ENCODE data around the gene TRERF1.
"Not testable (repeated sequence)": the region's sequence is repeated elsewhere in the genome, so short reads cannot be mapped to it uniquely, and the experiment has no call there.

TRERF1 gene

DNA sequence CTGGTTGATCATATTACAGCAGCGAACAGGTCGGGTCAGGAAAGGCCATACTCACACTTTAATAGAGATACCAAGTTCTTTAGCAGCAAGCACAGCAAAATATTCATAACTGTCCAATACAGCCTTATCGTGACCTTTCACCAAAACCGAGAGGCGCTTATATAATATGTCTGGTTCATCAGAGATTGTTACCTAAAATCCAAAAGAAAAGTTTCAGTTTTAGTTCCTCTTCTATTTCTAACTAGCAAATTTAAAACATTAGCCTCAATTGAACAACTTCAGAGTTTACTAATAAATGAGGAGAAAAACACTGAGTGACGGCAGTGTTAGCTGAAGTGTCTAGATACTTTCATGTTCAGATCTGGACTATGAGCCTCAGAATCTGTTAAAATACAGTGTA is 240.0 kb downstream of the TRERF1 start:
- Histone ChIP-seq H3F3A (ENCODE audit: insufficient read depth, low read length) (no peaks in the 10 kb centered on the region), H3K27me3 (replicated peaks; ENCODE audit: insufficient read depth, low read length) (no peaks in the 10 kb centered on the region), H3K36me3 (replicated peaks; ENCODE audit: insufficient read depth, low read length) (no peaks in the 10 kb centered on the region; the same call in none of the 2 replicates), H3K9ac (ENCODE audit: low read length) (no peak overlapping the region), H3K4me1 (ENCODE audit: low read length) (peaks cover 10% of the 10 kb centered on the region), H3K79me2 (ENCODE audit: low read length) (peaks cover 29% of the 10 kb centered on the region), H4K20me1 (ENCODE audit: insufficient read depth, low read length) (no peaks in the 10 kb centered on the region), H3K9me3 (replicated peaks; ENCODE audit: insufficient read depth, low read length) (no peaks in the 10 kb centered on the region), H3K27ac (ENCODE audit: low read length) (no peak overlapping the region), H3K9me2 (replicated peaks; ENCODE audit: insufficient read depth, low read length) (no peaks in the 10 kb centered on the region), H3K4me2 (ENCODE audit: low read depth, low read length) (no peak overlapping the region), H2AFZ (ENCODE audit: low read length) (no peak overlapping the region), H3K4me3 (ENCODE audit: low read length) (no peak overlapping the region)
- TF ChIP-seq EZH2 (optimal IDR thresholded peaks at IDR 0.05; ENCODE audit: low read depth, low read length): no peak
- TF ChIP-seq EZH2phosphoT487 (IDR thresholded peaks at IDR 0.05; ENCODE audit: low read length): no peak
- TF ChIP-seq, protein P1, sequence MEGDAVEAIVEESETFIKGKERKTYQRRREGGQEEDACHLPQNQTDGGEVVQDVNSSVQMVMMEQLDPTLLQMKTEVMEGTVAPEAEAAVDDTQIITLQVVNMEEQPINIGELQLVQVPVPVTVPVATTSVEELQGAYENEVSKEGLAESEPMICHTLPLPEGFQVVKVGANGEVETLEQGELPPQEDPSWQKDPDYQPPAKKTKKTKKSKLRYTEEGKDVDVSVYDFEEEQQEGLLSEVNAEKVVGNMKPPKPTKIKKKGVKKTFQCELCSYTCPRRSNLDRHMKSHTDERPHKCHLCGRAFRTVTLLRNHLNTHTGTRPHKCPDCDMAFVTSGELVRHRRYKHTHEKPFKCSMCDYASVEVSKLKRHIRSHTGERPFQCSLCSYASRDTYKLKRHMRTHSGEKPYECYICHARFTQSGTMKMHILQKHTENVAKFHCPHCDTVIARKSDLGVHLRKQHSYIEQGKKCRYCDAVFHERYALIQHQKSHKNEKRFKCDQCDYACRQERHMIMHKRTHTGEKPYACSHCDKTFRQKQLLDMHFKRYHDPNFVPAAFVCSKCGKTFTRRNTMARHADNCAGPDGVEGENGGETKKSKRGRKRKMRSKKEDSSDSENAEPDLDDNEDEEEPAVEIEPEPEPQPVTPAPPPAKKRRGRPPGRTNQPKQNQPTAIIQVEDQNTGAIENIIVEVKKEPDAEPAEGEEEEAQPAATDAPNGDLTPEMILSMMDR (IDR thresholded peaks at IDR 0.05; ENCODE audit: low read length): no peak
- DNase-seq: no peak

DNA sequence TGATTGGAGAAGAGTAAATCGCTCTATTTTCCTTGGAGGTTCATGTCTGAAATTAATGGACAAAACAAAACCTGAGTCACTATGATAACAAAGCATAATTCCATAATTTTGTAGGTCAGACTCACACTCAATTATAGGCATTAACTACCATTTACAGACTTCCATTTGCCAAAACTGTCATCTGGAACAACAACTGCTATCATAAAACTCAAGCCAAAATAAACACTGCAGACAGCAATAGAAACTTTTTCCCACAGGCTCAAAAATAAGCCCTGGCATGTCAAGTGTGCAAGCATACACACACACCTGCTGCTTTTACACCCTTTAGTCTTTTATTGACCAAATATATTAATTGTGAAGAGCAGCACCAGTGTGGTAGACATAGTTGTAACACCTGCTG is 241.2 kb downstream of the TRERF1 start:
- Histone ChIP-seq H3K4me3 (ENCODE audit: low read length) (no peak overlapping the region), H3K79me2 (ENCODE audit: low read length) (peaks cover 17% of the 10 kb centered on the region), H3K4me2 (ENCODE audit: low read depth, low read length) (no peak overlapping the region), H3K9me2 (replicated peaks; ENCODE audit: insufficient read depth, low read length) (no peaks in the 10 kb centered on the region), H3K9me3 (replicated peaks; ENCODE audit: insufficient read depth, low read length) (no peaks in the 10 kb centered on the region), H3K36me3 (replicated peaks; ENCODE audit: insufficient read depth, low read length) (no peaks in the 10 kb centered on the region; the same call in none of the 2 replicates), H3K9ac (ENCODE audit: low read length) (no peak overlapping the region), H3K27me3 (replicated peaks; ENCODE audit: insufficient read depth, low read length) (no peaks in the 10 kb centered on the region), H3K4me1 (ENCODE audit: low read length) (peaks cover 5% of the 10 kb centered on the region; the same call in 1 of the 2 replicates), H3F3A (ENCODE audit: insufficient read depth, low read length) (no peaks in the 10 kb centered on the region), H2AFZ (ENCODE audit: low read length) (no peak overlapping the region), H3K27ac (ENCODE audit: low read length) (no peak overlapping the region), H4K20me1 (ENCODE audit: insufficient read depth, low read length) (no peaks in the 10 kb centered on the region)
- TF ChIP-seq EZH2 (optimal IDR thresholded peaks at IDR 0.05; ENCODE audit: low read depth, low read length): no peak
- TF ChIP-seq, protein P1 (IDR thresholded peaks at IDR 0.05; ENCODE audit: low read length): no peak
- no peak for TF ChIP-seq EZH2phosphoT487 (IDR thresholded peaks at IDR 0.05; ENCODE audit: low read length)
- no peak for DNase-seq

DNA sequence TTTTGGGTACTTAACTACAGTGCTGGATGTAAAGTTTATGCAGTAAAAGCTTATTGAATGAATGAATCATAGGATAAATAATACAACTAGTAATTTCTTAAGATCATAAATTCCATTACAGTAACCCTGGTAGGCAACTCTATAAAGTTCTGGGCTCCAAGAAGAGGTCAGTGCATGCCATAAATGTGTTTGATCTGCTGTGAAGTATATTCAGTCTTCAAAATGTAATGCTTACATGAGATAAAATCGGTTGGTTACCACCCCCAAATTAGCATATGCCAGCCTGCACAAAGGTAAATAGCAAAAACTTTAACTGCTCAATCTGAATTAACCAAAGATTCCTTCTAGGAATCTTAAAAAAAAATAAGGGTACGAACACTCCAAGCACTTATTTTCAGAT is 244.2 kb downstream of the TRERF1 start:
- not testable (repeated sequence) for H3K27ac ChIP-seq (ENCODE audit: low read length); H3K9me3 ChIP-seq (replicated peaks; ENCODE audit: insufficient read depth, low read length); H3K9ac ChIP-seq (ENCODE audit: low read length); H3K36me3 ChIP-seq (replicated peaks; ENCODE audit: insufficient read depth, low read length); H3K79me2 ChIP-seq (ENCODE audit: low read length); H2AFZ ChIP-seq (ENCODE audit: low read length); H3F3A ChIP-seq (ENCODE audit: insufficient read depth, low read length); DNase-seq; H3K4me1 ChIP-seq (ENCODE audit: low read length); H3K27me3 ChIP-seq (replicated peaks; ENCODE audit: insufficient read depth, low read length); H3K4me3 ChIP-seq (ENCODE audit: low read length); H4K20me1 ChIP-seq (ENCODE audit: insufficient read depth, low read length); H3K4me2 ChIP-seq (ENCODE audit: low read depth, low read length); H3K9me2 ChIP-seq (replicated peaks; ENCODE audit: insufficient read depth, low read length)

DNA sequence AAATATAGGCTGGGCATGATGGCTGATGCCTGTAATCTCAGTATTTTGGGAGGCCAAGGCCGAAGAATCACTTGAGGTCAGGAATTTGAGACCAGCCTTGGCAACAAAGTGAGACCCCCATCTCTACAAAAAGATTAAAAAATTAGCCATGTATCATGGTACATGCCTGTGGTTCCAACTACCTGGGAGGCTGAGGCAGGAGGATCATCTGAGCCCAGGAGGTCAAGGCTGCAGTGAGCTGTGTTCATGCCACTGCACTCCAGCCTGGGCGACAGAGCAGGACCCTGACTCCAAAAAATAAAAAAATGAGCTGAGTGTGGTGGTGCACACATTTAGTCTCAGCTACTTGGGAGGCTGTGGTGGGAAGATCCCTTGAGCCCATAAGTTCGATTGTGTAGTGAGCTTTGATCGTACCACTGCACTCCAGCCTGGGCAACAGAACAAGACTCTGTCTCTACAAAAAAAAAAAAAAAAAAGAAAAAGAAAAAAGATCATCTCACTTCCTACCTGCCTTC is 246.9 kb downstream of the TRERF1 start:
- H4K20me1 ChIP-seq (ENCODE audit: insufficient read depth, low read length): no peaks in the 10 kb centered on the region
- no peak overlapping the region for H3K27ac ChIP-seq (ENCODE audit: low read length)
- no peaks in the 10 kb centered on the region for H3K9me3 ChIP-seq (replicated peaks; ENCODE audit: insufficient read depth, low read length)
- no peaks in the 10 kb centered on the region; the same call in 1 of the 2 replicates for H3K36me3 ChIP-seq (replicated peaks; ENCODE audit: insufficient read depth, low read length)
- H3F3A ChIP-seq (ENCODE audit: insufficient read depth, low read length): no peaks in the 10 kb centered on the region
- no peaks in the 10 kb centered on the region for H3K9me2 ChIP-seq (replicated peaks; ENCODE audit: insufficient read depth, low read length)
- H3K79me2 ChIP-seq (ENCODE audit: low read length): no peaks in the 10 kb centered on the region
- TF ChIP-seq, protein P1 (IDR thresholded peaks at IDR 0.05; ENCODE audit: low read length): no peak
- TF ChIP-seq EZH2 (optimal IDR thresholded peaks at IDR 0.05; ENCODE audit: low read depth, low read length) (no peak), EZH2phosphoT487 (IDR thresholded peaks at IDR 0.05; ENCODE audit: low read length) (no peak)
- no peak for DNase-seq
- no peak overlapping the region for H2AFZ ChIP-seq (ENCODE audit: low read length)
- H3K4me2 ChIP-seq (ENCODE audit: low read depth, low read length): no peak overlapping the region
- H3K4me3 ChIP-seq (ENCODE audit: low read length): no peak overlapping the region
- H3K9ac ChIP-seq (ENCODE audit: low read length): no peak overlapping the region
- H3K27me3 ChIP-seq (replicated peaks; ENCODE audit: insufficient read depth, low read length): no peaks in the 10 kb centered on the region
- H3K4me1 ChIP-seq (ENCODE audit: low read length): no peaks in the 10 kb centered on the region

Measured in MM.1S (cell line).